ENCODE results near the gene FLNB.

Gene FLNB

DNA sequence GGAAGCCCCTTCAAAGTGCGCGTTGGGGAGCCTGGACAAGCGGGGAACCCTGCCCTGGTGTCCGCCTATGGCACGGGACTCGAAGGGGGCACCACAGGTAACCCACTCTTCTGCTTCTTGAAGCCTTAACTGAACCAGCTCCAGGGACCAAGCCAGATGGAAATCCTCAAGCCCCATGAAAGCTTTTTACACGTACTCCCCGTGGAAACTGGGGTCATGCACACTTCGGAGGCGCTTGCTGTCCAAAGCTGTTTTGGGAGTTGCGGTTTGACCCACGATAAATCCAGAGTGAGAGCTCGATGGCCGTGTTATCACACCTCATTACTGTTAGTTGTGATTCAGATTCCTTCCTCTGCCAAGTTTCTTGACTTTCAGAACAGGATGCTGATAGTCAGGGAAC lies 155.0 kb downstream of the FLNB start:
- TF ChIP-seq, protein P1, sequence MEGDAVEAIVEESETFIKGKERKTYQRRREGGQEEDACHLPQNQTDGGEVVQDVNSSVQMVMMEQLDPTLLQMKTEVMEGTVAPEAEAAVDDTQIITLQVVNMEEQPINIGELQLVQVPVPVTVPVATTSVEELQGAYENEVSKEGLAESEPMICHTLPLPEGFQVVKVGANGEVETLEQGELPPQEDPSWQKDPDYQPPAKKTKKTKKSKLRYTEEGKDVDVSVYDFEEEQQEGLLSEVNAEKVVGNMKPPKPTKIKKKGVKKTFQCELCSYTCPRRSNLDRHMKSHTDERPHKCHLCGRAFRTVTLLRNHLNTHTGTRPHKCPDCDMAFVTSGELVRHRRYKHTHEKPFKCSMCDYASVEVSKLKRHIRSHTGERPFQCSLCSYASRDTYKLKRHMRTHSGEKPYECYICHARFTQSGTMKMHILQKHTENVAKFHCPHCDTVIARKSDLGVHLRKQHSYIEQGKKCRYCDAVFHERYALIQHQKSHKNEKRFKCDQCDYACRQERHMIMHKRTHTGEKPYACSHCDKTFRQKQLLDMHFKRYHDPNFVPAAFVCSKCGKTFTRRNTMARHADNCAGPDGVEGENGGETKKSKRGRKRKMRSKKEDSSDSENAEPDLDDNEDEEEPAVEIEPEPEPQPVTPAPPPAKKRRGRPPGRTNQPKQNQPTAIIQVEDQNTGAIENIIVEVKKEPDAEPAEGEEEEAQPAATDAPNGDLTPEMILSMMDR (IDR thresholded peaks at IDR 0.05; ENCODE audit: borderline replicate concordance, insufficient read depth, low read depth, low read length), result no peak
- no peak overlapping the region for H3K4me3 ChIP-seq (ENCODE audit: low read depth, low read length)

DNA sequence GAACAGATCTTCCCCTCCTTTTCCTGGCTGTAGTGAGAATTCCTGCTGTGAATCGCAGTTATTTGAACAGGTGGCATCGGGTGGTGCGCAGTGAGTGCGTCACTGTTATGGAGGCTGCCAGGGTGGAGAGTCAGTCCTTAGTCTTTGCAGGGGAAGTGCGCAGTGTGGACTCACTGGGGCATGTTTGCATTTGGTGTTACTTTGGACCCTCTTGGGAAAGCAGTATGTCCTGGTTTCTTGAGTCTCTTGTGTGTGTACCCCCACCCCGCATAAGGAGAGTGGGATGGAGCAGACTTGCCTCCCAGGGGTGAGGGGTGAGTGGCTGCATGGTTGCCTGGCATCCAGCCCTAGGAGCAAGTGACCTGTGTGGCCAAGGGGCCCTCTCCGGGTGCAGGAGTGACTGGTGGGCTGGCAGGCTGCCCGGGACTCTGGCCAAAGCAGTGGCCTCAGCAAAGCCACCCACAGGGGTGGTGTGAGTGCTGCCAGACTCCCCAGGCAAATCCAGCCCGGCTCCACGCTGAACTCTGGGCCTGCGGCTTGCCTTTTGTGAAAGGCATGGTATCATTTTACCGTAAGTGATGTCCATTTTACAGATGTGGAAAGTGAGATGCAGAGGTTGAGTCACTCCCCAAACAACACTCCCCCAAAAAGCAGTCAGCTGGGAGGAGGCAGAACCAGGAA lies 156.1 kb downstream of the FLNB start:
- TF ChIP-seq, protein P1 (IDR thresholded peaks at IDR 0.05; ENCODE audit: borderline replicate concordance, insufficient read depth, low read depth, low read length), result no peak
- no peak overlapping the region for H3K4me3 ChIP-seq (ENCODE audit: low read depth, low read length)

DNA sequence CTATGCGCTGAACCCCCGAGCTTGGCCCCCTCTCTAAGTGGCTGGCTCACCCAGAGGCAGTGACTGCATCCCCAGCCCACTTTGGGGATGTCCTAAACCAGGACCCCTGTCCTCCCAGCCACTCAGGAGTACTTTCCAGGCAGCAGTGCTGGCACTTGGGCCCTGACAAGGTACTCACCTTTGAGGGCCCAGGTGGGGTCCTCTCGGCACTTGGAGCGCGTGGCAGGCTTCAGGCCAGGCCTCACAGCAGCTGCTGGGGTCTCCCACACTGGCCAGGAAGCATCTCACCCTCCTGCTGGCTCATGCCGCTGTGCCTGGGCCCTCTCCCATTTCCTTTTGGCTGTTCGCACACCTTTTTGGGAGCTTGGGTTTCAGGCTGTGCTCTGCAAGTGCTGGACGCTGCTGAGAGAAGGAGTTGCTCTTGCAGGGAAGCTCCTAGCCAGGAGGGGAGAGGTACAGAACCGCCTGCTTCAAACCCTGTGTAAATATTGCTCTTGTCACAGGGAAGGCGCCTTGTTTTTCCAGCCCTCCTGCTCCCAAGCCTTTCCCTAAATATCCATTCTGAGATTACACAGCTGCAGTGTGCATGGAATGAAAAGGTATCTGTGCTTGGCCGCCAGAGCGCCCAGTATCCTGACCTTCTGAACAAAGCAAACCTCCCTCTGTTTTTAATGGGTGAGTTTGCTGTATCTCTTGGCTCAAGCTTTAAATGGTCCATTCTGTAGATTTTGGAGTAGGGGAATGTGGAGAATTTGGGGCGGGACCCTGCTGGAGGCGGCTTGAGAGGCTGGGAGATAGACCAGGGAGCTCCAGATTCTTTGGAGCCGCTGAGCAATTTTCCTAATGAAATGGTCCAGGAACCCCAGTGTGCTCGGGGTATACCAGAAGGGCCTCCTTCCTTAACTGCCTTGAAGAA lies 156.9 kb downstream of the FLNB start:
- H3K4me3 ChIP-seq (ENCODE audit: low read depth, low read length), result no peak overlapping the region
- TF ChIP-seq, protein P1 (IDR thresholded peaks at IDR 0.05; ENCODE audit: borderline replicate concordance, insufficient read depth, low read depth, low read length), result no peak

DNA sequence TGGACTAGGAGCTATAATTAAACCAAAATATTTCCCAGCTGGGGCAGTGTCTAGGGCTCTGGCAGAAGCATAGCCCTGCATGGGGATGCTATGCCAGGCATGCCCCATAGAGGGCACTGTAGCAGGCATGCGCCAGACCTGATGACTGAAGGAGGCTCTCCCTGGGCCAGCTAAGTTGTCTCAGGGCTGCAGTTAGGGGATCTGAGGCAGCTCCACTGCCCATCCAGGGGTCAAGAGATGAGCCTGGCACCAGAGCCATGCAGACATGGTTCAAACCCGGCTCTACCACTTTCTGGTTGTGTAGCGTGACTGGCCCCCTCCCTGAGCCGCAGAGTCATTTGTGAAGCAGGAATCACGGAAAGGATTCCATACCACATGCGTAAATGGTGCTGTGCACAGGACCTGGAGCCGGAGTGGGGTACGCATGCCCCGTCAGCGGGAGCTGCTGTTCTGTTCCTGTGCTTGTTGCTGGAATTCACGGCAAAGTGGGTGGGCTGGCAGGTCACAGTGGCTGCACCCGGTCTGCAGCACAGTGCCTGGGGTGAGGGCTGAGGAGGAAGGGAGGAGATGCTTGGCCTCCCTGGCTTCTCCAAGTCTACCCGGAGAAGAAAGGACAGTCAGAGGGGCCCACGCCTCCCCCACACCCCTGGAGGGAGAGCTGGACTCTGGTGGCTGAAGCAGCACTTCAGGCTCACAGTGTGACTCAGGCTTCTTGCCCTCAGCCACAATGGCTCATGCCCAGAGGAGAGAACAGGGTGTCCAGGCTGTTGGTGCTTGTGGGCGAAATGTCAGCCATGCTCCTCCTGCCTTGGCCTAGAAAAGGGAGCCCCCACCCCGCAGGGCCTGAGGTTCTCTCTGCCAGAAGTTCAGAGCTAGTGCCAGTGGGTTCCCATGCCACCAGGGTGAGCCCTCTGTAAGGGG lies 159.5 kb downstream of the FLNB start:
- TF ChIP-seq, protein P1 (IDR thresholded peaks at IDR 0.05; ENCODE audit: borderline replicate concordance, insufficient read depth, low read depth, low read length), result peak; percentile 96
- H3K4me3 ChIP-seq (ENCODE audit: low read depth, low read length), result no peak overlapping the region

DNA sequence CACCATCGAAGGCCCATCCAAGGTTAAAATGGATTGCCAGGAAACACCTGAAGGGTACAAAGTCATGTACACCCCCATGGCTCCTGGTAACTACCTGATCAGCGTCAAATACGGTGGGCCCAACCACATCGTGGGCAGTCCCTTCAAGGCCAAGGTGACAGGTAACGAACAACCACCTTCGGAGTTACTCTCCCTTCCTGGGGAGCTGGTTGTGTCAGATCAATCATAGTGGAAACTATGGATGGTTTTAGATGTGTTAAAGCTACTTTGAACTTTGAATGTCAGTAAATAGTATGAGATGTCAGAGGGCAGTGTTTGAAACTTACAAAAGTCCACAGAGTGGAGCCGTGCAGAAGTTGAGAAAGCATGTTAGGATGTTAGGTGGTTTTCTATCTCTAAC lies 160.3 kb downstream of the FLNB start:
- TF ChIP-seq, protein P1 (IDR thresholded peaks at IDR 0.05; ENCODE audit: borderline replicate concordance, insufficient read depth, low read depth, low read length), result no peak
- H3K4me3 ChIP-seq (ENCODE audit: low read depth, low read length), result no peak overlapping the region

DNA sequence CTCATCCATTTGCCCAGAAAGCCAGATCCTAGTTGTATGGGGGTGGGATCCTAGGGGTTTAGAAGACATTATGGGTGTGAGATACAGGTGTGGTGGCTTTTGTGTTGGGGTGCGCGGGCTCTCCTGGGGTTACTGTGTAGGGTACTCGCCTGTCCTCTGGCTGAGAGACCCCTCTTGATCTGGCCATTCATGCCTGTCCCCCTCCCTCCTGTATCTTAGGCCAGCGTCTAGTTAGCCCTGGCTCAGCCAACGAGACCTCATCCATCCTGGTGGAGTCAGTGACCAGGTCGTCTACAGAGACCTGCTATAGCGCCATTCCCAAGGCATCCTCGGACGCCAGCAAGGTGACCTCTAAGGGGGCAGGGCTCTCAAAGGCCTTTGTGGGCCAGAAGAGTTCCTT lies 161.1 kb downstream of the FLNB start:
- H3K4me3 ChIP-seq (ENCODE audit: low read depth, low read length), result no peak overlapping the region
- TF ChIP-seq, protein P1 (IDR thresholded peaks at IDR 0.05; ENCODE audit: borderline replicate concordance, insufficient read depth, low read depth, low read length), result no peak
